GM12864 (cell line): ENCODE results near the gene TBX1.

Source experiments
- DNase-seq: peaks from one replicate; pipeline ENCODE4 v3.0.0-alpha.2; 2011; ENCODE audit warnings: low read depth
- H3K4me3 ChIP-seq: 2 replicates; pipeline ENCODE4 v1.5.1; 2011; ENCODE audit warnings: mild to moderate bottlenecking, low read depth, low read length, control low read depth
- CTCF ChIP-seq: IDR thresholded peaks from 2 replicates; pipeline ENCODE4 v1.5.1; 2011; ENCODE audit warnings: low read depth, mild to moderate bottlenecking, moderate library complexity, low read length, control low read depth, inconsistent platforms; ENCODE audit errors: missing control alignments

The TBX1 gene

DNA sequence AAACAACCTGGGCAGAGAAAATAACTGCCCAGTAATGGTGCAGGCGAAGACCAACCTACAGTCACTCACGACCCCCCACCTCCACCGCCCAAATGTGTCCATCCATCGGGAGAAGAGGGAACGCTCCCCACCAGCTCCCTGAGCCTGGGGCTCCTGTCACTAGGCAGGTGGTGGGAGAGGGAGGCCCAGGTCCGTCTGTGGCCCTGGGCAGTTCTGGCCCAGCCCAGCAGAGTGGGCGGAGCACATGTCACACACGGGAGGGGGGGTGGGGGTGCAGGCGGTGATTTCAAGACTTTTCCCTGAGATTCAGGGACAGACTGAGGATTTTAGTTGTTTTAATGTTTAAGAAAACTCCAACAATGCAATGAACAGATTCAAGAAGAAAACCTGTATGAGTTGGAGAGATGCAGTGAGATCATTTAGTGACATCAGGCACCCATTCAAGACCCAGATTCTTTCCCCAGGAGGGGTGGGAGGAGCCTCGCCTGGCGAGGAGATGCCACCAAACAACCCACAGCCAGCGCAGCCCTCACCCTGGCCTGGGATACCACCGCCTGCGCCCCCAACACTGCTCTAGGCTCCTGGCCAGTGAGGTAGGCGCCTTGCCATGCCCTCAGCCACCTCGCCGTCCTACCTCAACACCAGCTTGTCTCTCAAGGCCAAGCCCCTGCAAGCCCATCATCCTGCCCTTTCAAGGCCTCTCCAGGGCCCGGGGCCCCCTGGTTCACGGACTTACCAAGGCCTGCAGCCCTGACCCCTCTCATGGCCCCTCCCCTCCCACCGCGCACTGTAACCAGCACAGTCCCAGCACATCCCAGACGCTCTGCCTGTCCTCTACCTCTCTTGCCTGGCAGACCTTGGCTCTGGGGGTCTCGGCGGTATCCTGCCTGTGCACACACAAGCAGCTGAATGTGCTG is 36.8 kb downstream of the TBX1 start:
- TF ChIP-seq CTCF = no peak
- DNase-seq = no peak
- H3K4me3 ChIP-seq = no peak overlapping the region

- DNase-seq = no peak
- H3K4me3 ChIP-seq = no peak overlapping the region
- TF ChIP-seq CTCF = no peak
These were observed 37.6 kb downstream of the TBX1 start for GRCh38 chr22:19798003-19798665.

GRCh38 chr22:19798891-19799293 is 38.3 kb downstream of the TBX1 start:
- no peak for TF ChIP-seq CTCF
- DNase-seq = no peak
- H3K4me3 ChIP-seq = no peak overlapping the region

DNA sequence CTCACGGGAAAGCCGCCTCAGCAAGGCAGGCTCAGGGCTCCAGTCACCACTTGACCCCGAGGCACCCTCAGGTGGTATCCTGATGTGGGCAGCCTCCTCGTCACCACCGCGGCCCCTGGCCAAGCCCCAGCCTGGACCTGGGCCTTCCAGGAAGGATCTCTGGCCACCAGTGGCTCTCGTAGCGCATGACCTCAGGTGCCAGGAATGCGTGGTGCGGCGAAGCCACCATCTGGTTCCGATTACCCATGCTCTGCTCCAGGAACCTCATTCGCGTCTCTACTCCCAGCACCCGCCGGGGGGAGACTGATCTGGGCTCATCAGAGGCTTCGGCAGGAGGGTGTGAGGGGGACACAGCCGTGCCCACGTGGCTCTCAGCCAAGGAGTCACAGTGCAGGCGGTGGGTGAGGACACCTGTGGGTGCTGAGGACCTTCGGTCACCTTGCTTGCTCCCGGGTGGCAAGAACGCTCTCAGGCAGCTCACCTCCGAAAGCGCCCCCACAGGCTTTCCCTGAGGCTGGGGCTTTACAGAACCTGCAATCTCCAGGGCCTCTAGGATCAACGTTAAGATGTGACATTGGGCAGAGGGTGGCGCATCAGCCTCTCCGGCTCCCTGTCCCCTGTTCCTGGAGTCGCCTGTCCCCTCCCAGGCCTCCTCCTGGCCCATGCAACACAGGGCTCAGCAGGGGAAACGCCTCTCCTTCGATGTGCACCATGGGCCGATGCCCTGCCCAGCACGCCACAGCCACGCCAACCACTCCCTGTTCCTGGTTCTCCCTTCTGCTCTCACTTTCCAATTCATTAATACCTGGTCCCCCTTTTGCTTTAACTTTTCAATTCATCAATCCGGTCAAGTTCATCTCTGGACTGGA is 39.0 kb downstream of the TBX1 start:
- no peak for TF ChIP-seq CTCF
- no peak for DNase-seq
- no peak overlapping the region for H3K4me3 ChIP-seq

GRCh38 chr22:19800306-19800705 is 39.7 kb downstream of the TBX1 start:
- DNase-seq = no peak
- H3K4me3 ChIP-seq = no peak overlapping the region
- no peak for TF ChIP-seq CTCF

- no peak for TF ChIP-seq CTCF
- no peak overlapping the region for H3K4me3 ChIP-seq
- DNase-seq = no peak
These were observed 40.2 kb downstream of the TBX1 start for GRCh38 chr22:19800761-19801244.
